SK-MEL-5 (cell line): Measurements from ENCODE around the gene TBC1D9. TPM values are rescaled to one million over a fixed set of nuclear protein-coding genes. Genes with fewer than 3 reads are reported as not detected.
A peak's percentile ranks its signal among the peaks of the same experiment; 100 is the strongest.

Source experiments
- DNase-seq: peaks from one replicate; pipeline ENCODE4 v3.0.0-alpha.2; 2016; ENCODE audit warnings: low read depth, low spot score
- in situ Hi-C: cut with HindIII; loops from 2 replicates; pipeline ENCODE4 v1.10.0; 2016; ENCODE audit warnings: low sequenced_read_pairs, high pct_unique_total_duplicates, low pct_unique_long_range_greater_than_20kb
- total RNA-seq: library from RNA; depleted of rRNA; stranded (reverse); fragments of >200 nt; shearing (Covaris generic); gene quantifications from 2 replicates; pipeline ENCODE4 v1.2.3, GENCODE V29; 2014

The TBC1D9 gene
- total RNA-seq, 1 experiment from 2014 or later: 9.6 TPM

DNA sequence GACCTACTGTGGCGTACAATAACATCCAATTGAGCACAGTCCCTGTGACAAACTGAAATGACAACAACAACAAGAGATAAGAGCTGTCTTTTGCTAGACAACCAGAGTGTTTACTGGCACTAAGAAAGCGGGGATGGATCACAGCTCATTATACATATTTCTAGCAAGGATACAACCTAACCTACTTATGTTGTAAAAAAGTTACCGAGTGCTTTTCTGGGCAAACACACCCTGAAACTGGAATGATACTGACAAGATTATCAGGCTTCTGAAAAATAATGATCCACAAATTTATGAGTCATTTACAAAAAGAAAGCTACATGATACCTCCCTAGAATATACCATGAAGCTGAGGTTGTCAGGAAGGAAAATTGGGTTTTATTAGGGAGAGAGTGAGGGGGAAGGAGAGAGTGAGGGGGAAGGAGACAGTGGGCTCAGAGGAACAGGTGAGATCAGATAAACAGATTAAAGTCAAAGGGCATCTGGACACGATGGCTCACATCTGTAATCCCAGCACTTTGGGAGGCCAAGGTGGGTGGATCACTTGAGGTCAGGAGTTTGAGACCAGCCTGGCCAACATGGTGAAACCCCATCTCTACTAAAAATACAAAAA, 20.3 kb downstream of the TBC1D9 start:
- DNase-seq: no peak
- in situ Hi-C loops: no loop called here

DNA sequence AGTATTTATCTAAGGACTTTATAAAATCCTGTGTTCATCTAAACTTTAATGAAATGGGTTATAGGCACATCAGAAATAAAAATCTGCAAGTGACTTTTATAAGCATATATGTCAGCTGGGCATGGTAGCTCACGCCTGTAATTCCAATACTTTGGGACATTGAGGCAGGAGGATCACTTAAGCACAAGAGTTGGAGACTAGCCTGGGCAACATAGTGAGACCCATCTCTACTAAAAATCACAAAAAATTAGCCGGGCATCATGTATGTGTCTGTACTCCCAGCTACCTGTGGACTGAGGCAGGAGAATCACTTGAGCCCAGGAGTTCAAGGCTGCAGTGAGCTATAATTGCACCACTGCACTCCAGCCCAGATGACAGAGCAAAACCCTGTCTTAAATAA, 20.9 kb downstream of the TBC1D9 start:
- in situ Hi-C loops: no loop called here

DNA sequence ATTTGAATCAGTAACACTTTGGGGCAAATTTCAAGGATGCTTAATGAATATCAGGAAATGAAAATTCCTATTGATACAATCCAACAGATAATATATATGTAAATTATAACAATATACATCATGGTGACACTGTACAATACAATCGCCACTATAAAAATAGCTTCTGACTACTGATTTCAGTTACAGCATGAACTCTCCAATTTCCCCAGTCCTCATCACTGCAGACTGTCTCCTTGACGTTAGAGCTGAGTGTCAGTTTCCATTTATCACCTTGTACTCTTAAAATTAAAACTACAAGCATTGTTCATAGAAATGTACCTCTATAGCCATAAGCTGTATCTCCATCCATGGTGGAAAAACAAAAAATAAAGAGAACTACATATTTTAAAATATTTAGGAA, 23.4 kb downstream of the TBC1D9 start:
- in situ Hi-C loops: no loop called here
- no peak for DNase-seq

More for the DNA sequence above, 20.9 kb downstream of the TBC1D9 start:
- no peak for DNase-seq

- in situ Hi-C loops: no loop called here
These were observed 26.7 kb downstream of the TBC1D9 start for GRCh38 chr4:140729344-140730049.

DNA sequence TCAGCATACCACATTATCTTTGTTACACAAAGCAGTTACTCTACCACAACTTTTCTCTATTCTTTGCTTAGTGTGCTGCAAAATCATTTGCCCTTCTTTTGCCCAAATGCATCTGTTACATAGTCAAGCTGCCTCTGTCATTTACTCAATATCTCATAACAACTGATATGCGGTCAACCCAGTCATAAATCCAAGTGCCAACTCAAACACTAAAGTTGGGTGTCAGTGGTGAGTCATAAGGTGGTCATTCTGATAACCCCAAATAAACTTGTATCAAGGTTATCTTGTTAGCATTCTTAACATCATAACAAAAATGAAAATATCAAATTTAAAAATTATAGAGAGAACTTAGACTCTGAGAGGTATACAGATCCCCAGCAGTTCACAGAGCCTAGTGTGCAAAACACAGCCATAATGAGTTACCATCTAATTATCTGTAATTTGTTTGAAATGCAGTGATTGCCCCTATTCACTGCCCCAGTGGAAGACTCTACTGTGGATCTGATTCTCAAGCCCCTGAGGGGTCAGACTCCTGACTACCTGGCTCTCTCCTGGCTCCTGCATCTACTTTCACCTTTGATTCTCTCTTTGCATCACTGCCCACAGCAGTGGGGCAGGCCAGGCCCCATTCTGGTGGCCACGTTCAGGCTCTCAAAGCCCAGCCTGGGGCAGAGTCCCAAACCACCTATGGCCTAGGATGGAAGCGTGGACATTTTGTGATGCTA, 29.2 kb downstream of the TBC1D9 start:
- in situ Hi-C loops: no loop called here
- DNase-seq: no peak

More at GRCh38 chr4:140729344-140730049, 26.7 kb downstream of the TBC1D9 start:
- DNase-seq: no peak

GRCh38 chr4:140725556-140725955, 30.6 kb downstream of the TBC1D9 start:
- no peak for DNase-seq
- in situ Hi-C loops: no loop called here

DNA sequence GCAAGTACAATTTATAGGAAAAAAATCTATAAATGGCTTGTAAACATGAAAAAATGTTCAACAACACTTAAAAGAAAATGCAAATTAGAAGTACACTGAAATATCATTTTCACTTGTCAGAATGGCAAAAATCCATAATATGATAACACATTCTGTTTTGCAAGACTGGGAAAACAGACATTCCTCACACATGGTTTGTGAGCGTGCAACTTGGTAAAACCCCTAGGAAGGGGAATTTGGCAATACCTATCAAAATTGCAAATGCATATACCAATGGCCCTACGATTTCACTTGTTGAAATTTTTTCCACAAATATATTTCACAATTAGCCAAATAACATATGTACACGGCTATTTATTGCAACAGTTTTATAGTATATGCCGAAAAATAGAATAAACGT, 31.4 kb downstream of the TBC1D9 start:
- in situ Hi-C loops: no loop called here
- DNase-seq: no peak

GRCh38 chr4:140720387-140721304, 35.5 kb downstream of the TBC1D9 start:
- in situ Hi-C loops: no loop called here
- DNase-seq: no peak

DNA sequence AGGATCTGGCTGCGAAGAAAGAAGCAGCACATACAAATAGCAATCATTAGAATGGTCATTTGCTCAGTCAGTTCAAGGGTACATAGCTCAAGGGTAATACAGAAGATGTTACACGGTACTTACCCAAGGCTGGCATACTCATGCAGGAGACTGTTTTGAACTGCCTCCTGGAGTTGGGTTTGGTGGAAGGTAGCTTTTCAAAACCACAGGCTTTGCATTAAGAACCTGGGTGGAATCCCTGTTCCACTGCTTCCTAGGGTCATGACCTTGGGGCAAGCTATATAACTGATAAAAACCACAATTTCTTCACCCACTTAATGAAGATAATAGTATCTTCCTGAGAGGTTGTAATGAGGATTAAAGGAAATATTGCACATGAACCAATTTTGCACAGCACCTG, 36.5 kb downstream of the TBC1D9 start:
- no peak for DNase-seq
- in situ Hi-C loops: no loop called here

- DNase-seq: no peak
- in situ Hi-C loops: no loop called here
These were observed 37.2 kb downstream of the TBC1D9 start for GRCh38 chr4:140719022-140719421.

- peak; percentile 14 for DNase-seq
- in situ Hi-C loops: no loop called here
These were observed 37.8 kb downstream of the TBC1D9 start for GRCh38 chr4:140718241-140718952.

GRCh38 chr4:140717313-140717712, 38.9 kb downstream of the TBC1D9 start:
- in situ Hi-C loops: no loop called here
- DNase-seq: no peak

- in situ Hi-C loops: no loop called here
These were observed 41.1 kb downstream of the TBC1D9 start for GRCh38 chr4:140715119-140715518.

DNA sequence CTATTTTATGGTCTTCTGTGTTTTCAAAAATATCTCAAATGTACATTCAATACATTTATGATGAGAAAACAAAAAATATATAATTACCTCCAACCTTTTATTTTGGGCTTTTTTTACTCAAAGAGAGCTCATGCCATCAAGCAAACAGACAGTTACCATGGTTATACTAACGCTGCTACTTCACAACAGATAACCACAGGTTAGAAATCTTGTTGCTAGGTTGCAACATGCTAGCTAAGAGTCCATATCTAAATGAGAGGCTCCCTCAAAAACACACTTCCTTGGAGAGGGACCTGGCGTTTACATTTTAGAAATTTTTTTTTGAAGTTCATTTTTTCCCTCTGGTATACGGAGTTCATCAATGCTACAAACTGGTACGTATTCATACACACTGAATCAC, 44.3 kb downstream of the TBC1D9 start:
- in situ Hi-C loops: no loop called here
- DNase-seq: no peak

More at GRCh38 chr4:140715119-140715518, 41.1 kb downstream of the TBC1D9 start:
- no peak for DNase-seq

DNA sequence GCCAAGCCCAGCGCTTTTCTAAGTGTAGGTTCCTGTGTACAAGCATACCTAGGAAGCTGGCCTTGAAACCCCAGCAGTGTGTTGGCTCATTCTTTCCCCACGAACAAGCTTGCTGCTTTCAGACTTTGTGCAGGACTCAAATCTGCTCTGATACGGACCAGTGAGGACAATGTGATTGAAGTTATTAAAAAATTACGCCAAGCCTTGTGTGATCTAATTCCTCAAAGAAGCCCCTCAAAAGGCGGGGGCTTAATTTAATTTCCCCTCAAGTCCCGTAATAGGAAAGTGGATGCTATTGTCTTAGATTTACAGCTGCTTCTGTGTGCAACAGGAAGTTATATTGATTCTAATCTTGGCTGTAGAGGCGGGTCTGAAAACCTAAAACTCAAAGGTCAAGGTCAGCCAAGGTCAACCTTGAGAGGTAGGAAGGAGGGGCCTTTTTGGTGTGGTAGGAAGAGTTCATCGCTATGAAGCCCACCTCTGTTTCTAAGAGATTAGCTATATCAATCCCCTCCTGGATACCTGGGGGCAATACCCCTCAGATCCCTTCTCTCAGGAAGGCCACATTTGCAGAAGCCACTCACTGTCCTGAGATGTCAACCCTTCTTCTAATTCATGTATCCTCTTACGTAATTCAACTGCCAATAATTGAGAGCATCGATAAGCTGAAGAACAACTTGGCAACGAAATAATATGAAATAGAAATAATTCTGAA, 45.1 kb downstream of the TBC1D9 start:
- DNase-seq: no peak
- in situ Hi-C loops: no loop called here

DNA sequence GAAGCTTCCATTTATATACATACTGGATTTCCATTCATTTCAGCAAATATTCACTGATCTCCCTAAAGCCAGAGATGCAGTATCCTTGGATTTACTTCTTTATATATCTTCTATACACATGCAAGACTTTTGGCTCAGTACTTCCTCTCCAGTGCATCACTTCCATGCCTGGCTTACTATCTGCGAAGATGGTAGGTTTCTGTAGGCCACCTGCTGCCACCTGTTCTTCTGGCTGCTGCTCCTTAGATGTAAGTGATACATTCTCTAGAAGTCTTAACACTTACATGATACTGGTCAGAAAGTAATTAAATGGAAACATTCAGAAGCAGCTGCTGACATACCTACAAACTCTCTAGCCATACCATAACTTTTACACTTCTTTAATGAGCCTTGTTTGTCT, 48.9 kb downstream of the TBC1D9 start:
- no peak for DNase-seq
- in situ Hi-C loops: no loop called here

DNA sequence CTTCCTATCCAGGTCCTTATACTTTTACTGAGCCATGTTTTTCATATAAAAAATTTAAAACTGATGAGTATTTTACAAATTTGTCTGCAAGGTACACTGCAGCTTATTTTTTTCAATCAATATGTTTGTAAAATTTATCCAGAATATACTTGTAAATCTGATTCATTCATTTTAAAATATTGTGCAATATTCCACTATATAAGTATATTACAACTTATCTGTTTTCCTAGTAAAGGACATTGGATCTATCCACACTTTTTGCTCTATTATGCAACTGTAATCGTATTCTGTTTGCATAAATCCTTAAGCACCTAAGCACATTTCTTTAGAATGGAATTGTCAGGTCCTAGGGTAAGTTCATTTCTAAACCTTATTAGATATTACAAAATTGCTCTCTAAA, 49.5 kb downstream of the TBC1D9 start:
- in situ Hi-C loops: no loop called here
- DNase-seq: no peak
